Caco-2 (cell line): Measurements from ENCODE around the gene YES1. TPM values are rescaled to one million over a fixed set of nuclear protein-coding genes. Genes with fewer than 3 reads are reported as not detected.

Source experiments
- BruUV-seq: library from RNA; stranded (reverse); fragments of 400-500 nt; replicated peaks from 2 replicates; lab custom pipeline; 2021; lab: Mats Ljungman, UMichigan
- CTCF ChIA-PET: fragments of 300-600 bp; sonication (Branson Sonifier 250); formaldehyde crosslinking; loops from one replicate; lab custom pipeline; 2022; ENCODE audit warnings: antibody characterized with exemption; lab: Charles Lee
- POLR2A ChIA-PET: fragments of 300-600 bp; sonication (Branson Sonifier 250); formaldehyde crosslinking; loops from one replicate; lab custom pipeline; 2022; ENCODE audit warnings: antibody characterized with exemption; lab: Charles Lee
- DNase-seq, 2 experiments: peaks; one replicate each; pipeline versions ENCODE4 v3.0.0 to v3.0.0-alpha.2; 2020 to 2022
- H3K27me3 ChIP-seq: replicated peaks from 2 replicates; pipeline ENCODE4 v1.6.0; 2011; ENCODE audit warnings: low read length; ENCODE audit not compliant: control insufficient read depth, insufficient read depth
- H3K36me3 ChIP-seq: 2 replicates; pipeline ENCODE4 v1.5.1; 2011; ENCODE audit warnings: low read length; ENCODE audit not compliant: control insufficient read depth, insufficient read depth
- H3K4me1 ChIP-seq: fragments of 250-450 bp; sonication (Bioruptor Pico); 2 replicates; pipeline ENCODE4 v1.5.1; 2020; ENCODE audit warnings: mild to moderate bottlenecking
- H3K4me3 ChIP-seq: 2 replicates; pipeline ENCODE4 v1.5.1; 2011; ENCODE audit warnings: low read depth, mild to moderate bottlenecking, control low read depth, low read length
- H3K9me3 ChIP-seq: fragments of 250-450 bp; sonication (Bioruptor Pico); 2 replicates; pipeline ENCODE4 v1.5.1; 2020; ENCODE audit warnings: mild to moderate bottlenecking, moderate library complexity
- H3K27ac Mint-ChIP-seq: one replicate; pipeline ENCODE4 v1.8.0; 2022; ENCODE audit warnings: mixed read lengths; ENCODE audit not compliant: unreplicated experiment
- H3K27me3 Mint-ChIP-seq: one replicate; pipeline ENCODE4 v1.8.0; 2022; ENCODE audit warnings: mixed read lengths; ENCODE audit not compliant: insufficient read depth, unreplicated experiment
- H3K36me3 Mint-ChIP-seq: one replicate; pipeline ENCODE4 v1.8.0; 2022; ENCODE audit warnings: mild to moderate bottlenecking, mixed read lengths; ENCODE audit not compliant: insufficient read depth, unreplicated experiment
- H3K4me1 Mint-ChIP-seq: one replicate; pipeline ENCODE4 v1.8.0; 2022; ENCODE audit warnings: low read depth, mixed read lengths; ENCODE audit not compliant: unreplicated experiment
- H3K4me3 Mint-ChIP-seq: one replicate; pipeline ENCODE4 v1.8.0; 2022; ENCODE audit warnings: mild to moderate bottlenecking, moderate library complexity, mixed read lengths; ENCODE audit not compliant: unreplicated experiment
- H3K9me3 Mint-ChIP-seq: one replicate; pipeline ENCODE4 v1.8.0; 2022; ENCODE audit warnings: mixed read lengths; ENCODE audit not compliant: unreplicated experiment
- intact Hi-C: fragments of 100-400 bp; cut with micrococcal nuclease; formaldehyde crosslinking; loops from one replicate; pipeline ENCODE4 v1.10.0; 2022; ENCODE audit not compliant: unreplicated experiment
- total RNA-seq: library from RNA; stranded (reverse); gene quantifications from 2 replicates; pipeline ENCODE4 v1.2.3, GENCODE V29; 2022
- TF ChIP-seq, protein P1 (sequence below), 2 experiments: fragments of 200-600 bp in 1 of 2; IDR thresholded peaks; 1 replicate in 1 of 2; 2 replicates in 1 of 2; pipeline versions ENCODE4 v1.5.1 to v1.8.0; 2011 to 2022; ENCODE audit warnings: antibody characterized with exemption in 1 of 2, control low read depth in 1 of 2, inconsistent platforms in 1 of 2, low read depth in 1 of 2, low read length in 1 of 2, mild to moderate bottlenecking in 1 of 2, moderate library complexity in 1 of 2; ENCODE audit not compliant: insufficient read depth in 1 of 2, severe bottlenecking in 1 of 2, unreplicated experiment in 1 of 2

YES1 gene
- total RNA-seq, 1 experiment from 2014 or later = 95.0 TPM

DNA sequence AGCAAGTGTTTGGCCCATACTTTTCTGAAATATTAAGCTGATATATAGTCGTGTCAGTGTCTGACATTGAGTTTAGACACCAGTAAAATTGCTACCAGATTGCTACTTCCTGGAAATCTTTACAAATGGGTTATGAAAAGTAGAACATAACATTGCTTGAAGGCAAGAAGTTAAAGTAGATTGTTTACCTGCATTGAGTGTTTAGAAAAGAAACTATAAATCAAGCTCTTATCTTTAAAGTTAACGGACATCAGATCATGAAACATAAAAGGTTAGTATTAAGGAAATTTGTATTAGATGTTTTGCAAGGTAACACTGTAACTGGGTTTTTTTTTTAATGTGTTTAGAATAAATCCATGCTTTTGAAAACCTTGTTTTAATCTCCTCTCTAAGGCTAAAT is 4.8 kb upstream of the YES1 start:
- DNase-seq = no peak
- H3K4me3 Mint-ChIP-seq = no peak overlapping the region
- no peaks in the 10 kb centered on the region for H3K27me3 Mint-ChIP-seq
- 0 out of 2 replicates have a peak, but pooled peaks cover 4% of the 10 kb centered on the region for H3K4me1 ChIP-seq
- BruUV-seq = no TSS peak
- TF ChIP-seq, protein P1, sequence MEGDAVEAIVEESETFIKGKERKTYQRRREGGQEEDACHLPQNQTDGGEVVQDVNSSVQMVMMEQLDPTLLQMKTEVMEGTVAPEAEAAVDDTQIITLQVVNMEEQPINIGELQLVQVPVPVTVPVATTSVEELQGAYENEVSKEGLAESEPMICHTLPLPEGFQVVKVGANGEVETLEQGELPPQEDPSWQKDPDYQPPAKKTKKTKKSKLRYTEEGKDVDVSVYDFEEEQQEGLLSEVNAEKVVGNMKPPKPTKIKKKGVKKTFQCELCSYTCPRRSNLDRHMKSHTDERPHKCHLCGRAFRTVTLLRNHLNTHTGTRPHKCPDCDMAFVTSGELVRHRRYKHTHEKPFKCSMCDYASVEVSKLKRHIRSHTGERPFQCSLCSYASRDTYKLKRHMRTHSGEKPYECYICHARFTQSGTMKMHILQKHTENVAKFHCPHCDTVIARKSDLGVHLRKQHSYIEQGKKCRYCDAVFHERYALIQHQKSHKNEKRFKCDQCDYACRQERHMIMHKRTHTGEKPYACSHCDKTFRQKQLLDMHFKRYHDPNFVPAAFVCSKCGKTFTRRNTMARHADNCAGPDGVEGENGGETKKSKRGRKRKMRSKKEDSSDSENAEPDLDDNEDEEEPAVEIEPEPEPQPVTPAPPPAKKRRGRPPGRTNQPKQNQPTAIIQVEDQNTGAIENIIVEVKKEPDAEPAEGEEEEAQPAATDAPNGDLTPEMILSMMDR (IDR thresholded peaks at IDR 0.05; ENCODE audit: insufficient read depth in 1 of 2, low read depth in 1 of 2, low read length in 1 of 2, severe bottlenecking in 1 of 2, unreplicated experiment in 1 of 2) = no peak
- H3K27ac Mint-ChIP-seq = no peak overlapping the region
- intact Hi-C loops = no loop called here
- H3K36me3 ChIP-seq = no peaks in the 10 kb centered on the region
- peaks cover 6% of the 10 kb centered on the region for H3K36me3 Mint-ChIP-seq
- H3K9me3 Mint-ChIP-seq = no peaks in the 10 kb centered on the region
- H3K27me3 ChIP-seq = no peaks in the 10 kb centered on the region
- ChIA-PET POLR2A (no interaction called here), CTCF (no interaction called here)
- H3K4me1 Mint-ChIP-seq = no peaks in the 10 kb centered on the region
- no peaks in the 10 kb centered on the region for H3K9me3 ChIP-seq
- H3K4me3 ChIP-seq = no peak overlapping the region

DNA sequence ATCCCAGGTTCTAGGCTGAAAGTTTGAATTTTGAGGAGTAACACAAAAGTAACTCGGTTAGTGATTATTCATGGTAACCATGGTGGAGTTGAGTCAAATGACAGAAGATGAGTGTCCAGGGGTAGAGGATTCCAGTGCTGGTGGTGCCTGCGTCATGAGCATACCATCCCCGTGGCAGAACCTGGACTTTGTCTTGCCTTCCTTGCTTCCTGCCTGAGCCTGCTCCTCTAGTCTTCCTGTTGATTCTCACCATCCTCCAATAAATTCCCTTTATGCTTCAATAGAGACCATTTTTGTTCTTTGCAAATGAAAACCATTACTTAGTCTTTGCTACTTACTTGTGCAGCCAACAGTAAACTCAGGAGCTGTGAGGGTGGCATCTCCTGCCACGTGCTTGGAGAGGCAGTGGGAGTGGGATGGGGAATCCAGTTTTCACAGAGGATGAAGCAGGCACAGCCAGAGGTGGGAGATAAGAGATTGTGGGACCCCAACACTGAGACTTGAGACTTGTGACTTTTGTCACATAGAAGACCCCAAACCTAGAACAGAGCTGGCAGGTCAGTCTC is 4.1 kb upstream of the YES1 start:
- Mint-ChIP-seq H3K4me1 (no peaks in the 10 kb centered on the region), H3K27me3 (no peaks in the 10 kb centered on the region), H3K4me3 (no peak overlapping the region), H3K27ac (no peak overlapping the region), H3K36me3 (peaks cover 6% of the 10 kb centered on the region), H3K9me3 (no peaks in the 10 kb centered on the region)
- intact Hi-C loops = no loop called here
- no TSS peak for BruUV-seq
- H3K4me3 ChIP-seq = no peak overlapping the region
- H3K27me3 ChIP-seq = no peaks in the 10 kb centered on the region
- DNase-seq = no peak
- POLR2A ChIA-PET = no interaction called here
- H3K9me3 ChIP-seq = no peaks in the 10 kb centered on the region
- H3K4me1 ChIP-seq = 0 out of 2 replicates have a peak, but pooled peaks cover 4% of the 10 kb centered on the region
- CTCF ChIA-PET = no interaction called here
- H3K36me3 ChIP-seq = no peaks in the 10 kb centered on the region
- TF ChIP-seq, protein P1 (IDR thresholded peaks at IDR 0.05; ENCODE audit: insufficient read depth in 1 of 2, low read depth in 1 of 2, low read length in 1 of 2, severe bottlenecking in 1 of 2, unreplicated experiment in 1 of 2) = no peak

DNA sequence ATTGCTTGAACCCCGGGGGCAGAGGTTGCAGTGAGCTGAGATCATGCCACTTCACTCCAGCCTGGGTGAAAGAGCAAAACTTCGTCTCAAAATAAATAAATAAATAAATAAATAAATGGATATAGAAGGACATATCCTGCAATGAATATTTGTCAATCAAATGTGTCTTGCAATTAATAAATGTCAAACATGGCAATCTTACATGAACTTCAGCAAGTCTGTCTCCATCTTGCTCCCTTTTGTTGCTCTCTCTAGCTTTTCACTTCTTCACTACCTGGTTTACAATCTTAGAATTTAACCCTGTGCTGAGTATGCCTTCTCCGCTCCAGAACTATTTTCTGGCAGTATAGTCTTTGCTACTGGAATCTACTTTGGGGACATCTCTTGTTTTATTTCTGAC is 3.3 kb upstream of the YES1 start:
- ChIA-PET POLR2A (no interaction called here), CTCF (no interaction called here)
- TF ChIP-seq, protein P1 (IDR thresholded peaks at IDR 0.05; ENCODE audit: insufficient read depth in 1 of 2, low read depth in 1 of 2, low read length in 1 of 2, severe bottlenecking in 1 of 2, unreplicated experiment in 1 of 2) = no peak
- Histone ChIP-seq H3K4me1 (0 out of 2 replicates have a peak, but pooled peaks cover 4% of the 10 kb centered on the region), H3K9me3 (no peaks in the 10 kb centered on the region), H3K36me3 (no peaks in the 10 kb centered on the region), H3K4me3 (no peak overlapping the region), H3K27me3 (no peaks in the 10 kb centered on the region)
- peaks cover 6% of the 10 kb centered on the region for H3K36me3 Mint-ChIP-seq
- no peak overlapping the region for H3K4me3 Mint-ChIP-seq
- H3K9me3 Mint-ChIP-seq = no peaks in the 10 kb centered on the region
- no peaks in the 10 kb centered on the region for H3K4me1 Mint-ChIP-seq
- intact Hi-C loops = no loop called here
- H3K27ac Mint-ChIP-seq = no peak overlapping the region
- BruUV-seq = no TSS peak
- H3K27me3 Mint-ChIP-seq = no peaks in the 10 kb centered on the region
- no peak for DNase-seq
